Subcutaneous abdominal adipose tissue (tissue), 5 donors: ENCODE measurements around the gene LRMDA.

Experiments
- H3K27ac ChIP-seq: one replicate; pipeline ENCODE4 v1.7.0; 2013; ENCODE audit warnings: low read depth, mild to moderate bottlenecking, inconsistent platforms, low read length, moderate library complexity
- H3K27me3 ChIP-seq, 5 donors: one replicate each; pipeline ENCODE4 v1.7.0; 2013; ENCODE audit warnings: low read length in 5 of 5, inconsistent platforms in 1 of 5; ENCODE audit not compliant: control insufficient read depth in 5 of 5, insufficient read depth in 4 of 5
- H3K36me3 ChIP-seq, 5 donors: one replicate each; pipeline ENCODE4 v1.7.0; 2013; ENCODE audit warnings: low read length in 5 of 5; ENCODE audit not compliant: control insufficient read depth in 5 of 5, insufficient read depth in 5 of 5
- H3K4me1 ChIP-seq, 5 donors: one replicate each; pipeline ENCODE4 v1.7.0; 2013; ENCODE audit warnings: low read length in 5 of 5, mild to moderate bottlenecking in 3 of 5, moderate library complexity in 1 of 5; ENCODE audit not compliant: control insufficient read depth in 5 of 5, insufficient read depth in 5 of 5
- H3K4me3 ChIP-seq, 5 donors: one replicate each; pipeline ENCODE4 v1.7.0; 2013; ENCODE audit warnings: low read length in 5 of 5, low read depth in 1 of 5
- H3K9ac ChIP-seq, 5 donors: one replicate each; pipeline ENCODE4 v1.7.0; 2013; ENCODE audit warnings: low read length in 5 of 5, mild to moderate bottlenecking in 4 of 5, moderate library complexity in 3 of 5
- H3K9me3 ChIP-seq, 5 donors: one replicate each; pipeline ENCODE4 v1.7.0; 2013; ENCODE audit warnings: low read length in 5 of 5; ENCODE audit not compliant: control insufficient read depth in 5 of 5
- donor health status: healthy.
- donor health status: healthy.
- donor health status: healthy.
- donor health status: healthy.
- donor health status: healthy.

The LRMDA gene

DNA sequence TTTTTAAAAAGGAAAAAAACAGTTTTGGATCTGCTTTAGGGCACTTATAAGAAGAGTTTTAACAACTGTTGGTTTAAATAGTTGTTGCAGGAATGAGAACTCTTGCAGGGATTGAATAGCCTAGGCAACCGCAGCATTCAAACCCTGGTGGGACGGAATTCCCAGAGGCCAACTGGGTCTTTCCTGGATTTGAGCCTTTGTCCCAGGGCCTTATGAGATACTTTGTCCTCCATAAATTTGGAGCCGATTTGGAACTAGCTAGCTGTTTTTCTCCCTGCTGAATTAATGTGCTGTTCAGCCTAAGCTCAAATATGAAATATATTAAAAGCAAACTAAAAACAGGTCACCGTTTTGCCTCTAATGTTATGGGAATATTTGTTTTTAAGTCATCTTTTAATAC is 109.6 kb downstream of the LRMDA start:
- H3K36me3 ChIP-seq: no peaks in the 10 kb centered on the region
- no peaks in the 10 kb centered on the region for H3K27me3 ChIP-seq
- no peak overlapping the region for H3K4me3 ChIP-seq
- no peak overlapping the region for H3K9ac ChIP-seq
- peak overlapping the region; percentile 92 for H3K27ac ChIP-seq
- no peaks in the 10 kb centered on the region for H3K9me3 ChIP-seq
- H3K4me1 ChIP-seq: peaks cover 2 to 45% (median 33%) of the 10 kb centered on the region in 5 donors

DNA sequence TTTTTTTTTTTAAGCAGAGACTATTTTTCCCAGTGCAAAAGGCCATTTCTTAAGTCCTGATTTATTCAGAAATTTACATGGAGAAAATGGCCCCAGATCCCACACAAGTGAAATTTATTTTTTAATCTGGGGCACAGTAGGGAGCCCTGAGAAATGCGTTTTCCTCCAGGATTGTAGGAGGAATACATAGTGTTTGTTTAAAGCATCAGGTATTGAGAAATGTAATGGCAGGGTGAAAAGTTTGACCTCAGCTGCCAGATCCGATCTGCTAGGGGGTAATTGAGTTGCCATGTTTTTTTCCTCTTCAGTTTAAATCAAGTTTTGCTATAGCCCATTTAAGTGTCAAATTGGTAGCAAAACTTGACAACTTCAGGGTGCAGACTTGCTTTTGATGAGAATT is 110.0 kb downstream of the LRMDA start:
- Histone ChIP-seq H3K4me1 (peaks cover 2 to 47% (median 33%) of the 10 kb centered on the region in 5 donors), H3K9me3 (no peaks in the 10 kb centered on the region), H3K9ac (no peak overlapping the region), H3K27me3 (no peaks in the 10 kb centered on the region), H3K4me3 (no peak overlapping the region), H3K36me3 (no peaks in the 10 kb centered on the region), H3K27ac (peak overlapping the region; percentile 92)

DNA sequence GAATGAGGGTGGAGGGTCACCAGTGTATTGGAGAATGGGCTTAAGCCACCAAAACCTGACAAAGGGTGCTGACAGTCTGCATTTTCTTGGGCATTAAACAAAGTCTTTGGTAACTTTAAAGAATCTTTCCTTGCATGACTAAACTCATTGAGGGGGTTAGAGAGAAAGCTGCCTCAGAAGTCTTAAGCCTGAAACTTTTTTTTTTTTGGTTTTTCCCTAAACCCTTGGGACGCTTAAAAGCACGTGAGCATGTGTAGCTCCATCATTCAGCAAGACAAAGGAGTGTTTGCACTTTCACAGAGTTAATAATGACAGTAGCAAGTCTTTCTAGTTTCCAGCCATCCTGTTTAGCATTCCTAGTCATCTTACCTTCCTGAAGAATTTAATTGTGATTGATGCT is 110.7 kb downstream of the LRMDA start:
- Histone ChIP-seq H3K27me3 (no peaks in the 10 kb centered on the region), H3K4me1 (peaks cover 2 to 47% (median 33%) of the 10 kb centered on the region in 5 donors), H3K4me3 (no peak overlapping the region), H3K27ac (peak overlapping the region; percentile 92), H3K9ac (no peak overlapping the region), H3K9me3 (no peaks in the 10 kb centered on the region), H3K36me3 (no peaks in the 10 kb centered on the region)

DNA sequence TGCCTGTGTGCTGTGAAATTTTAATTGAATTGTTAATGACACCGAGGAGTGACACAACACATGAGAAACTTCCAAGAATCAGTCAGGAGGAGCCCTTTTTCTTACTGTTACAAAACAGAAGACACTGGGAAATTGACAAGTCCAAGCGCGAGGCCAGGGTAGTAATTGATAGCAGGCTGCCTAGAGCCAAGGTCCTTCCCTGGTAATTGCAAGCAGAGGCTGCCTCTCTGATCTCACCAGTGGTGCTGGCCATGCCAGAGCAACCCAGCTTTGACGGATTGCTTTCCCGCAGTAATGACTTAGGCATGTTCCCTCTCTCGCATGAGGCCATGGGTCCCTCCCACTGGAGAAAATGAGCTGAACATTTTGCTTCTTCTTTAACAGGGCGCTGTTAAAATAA is 111.5 kb downstream of the LRMDA start:
- Histone ChIP-seq H3K27ac (peak overlapping the region; percentile 92), H3K4me3 (peak overlapping the region in 1 of 5 donors; percentile 0), H3K9me3 (no peaks in the 10 kb centered on the region), H3K4me1 (peaks cover 2 to 52% (median 39%) of the 10 kb centered on the region in 5 donors), H3K27me3 (no peaks in the 10 kb centered on the region), H3K36me3 (no peaks in the 10 kb centered on the region), H3K9ac (peak overlapping the region in 2 of 5 donors; percentile 19 to 52)

DNA sequence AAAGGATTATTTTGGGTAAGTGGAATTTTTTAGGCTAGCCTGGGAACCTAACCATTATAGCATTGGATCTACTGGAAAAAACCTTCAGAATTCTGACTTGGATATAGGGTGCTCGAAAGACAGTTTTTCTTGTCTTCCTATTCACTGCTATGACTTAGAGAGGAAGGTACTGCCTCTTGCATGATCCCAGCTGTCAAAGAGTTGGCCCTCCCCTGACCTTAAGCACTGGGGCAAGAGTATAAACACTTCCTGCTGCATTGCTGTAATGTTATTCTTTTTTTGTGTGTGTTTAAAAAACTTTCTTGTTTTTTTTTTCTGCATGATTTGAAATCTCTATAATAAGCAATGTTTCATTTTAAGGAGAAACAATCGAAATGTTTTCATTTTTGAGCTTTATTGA is 113.0 kb downstream of the LRMDA start:
- H3K9me3 ChIP-seq: no peaks in the 10 kb centered on the region
- H3K9ac ChIP-seq: no peak overlapping the region
- H3K27ac ChIP-seq: no peak overlapping the region
- no peaks in the 10 kb centered on the region for H3K36me3 ChIP-seq
- no peak overlapping the region for H3K4me3 ChIP-seq
- H3K27me3 ChIP-seq: no peaks in the 10 kb centered on the region
- peaks cover 2 to 59% (median 44%) of the 10 kb centered on the region in 5 donors for H3K4me1 ChIP-seq

DNA sequence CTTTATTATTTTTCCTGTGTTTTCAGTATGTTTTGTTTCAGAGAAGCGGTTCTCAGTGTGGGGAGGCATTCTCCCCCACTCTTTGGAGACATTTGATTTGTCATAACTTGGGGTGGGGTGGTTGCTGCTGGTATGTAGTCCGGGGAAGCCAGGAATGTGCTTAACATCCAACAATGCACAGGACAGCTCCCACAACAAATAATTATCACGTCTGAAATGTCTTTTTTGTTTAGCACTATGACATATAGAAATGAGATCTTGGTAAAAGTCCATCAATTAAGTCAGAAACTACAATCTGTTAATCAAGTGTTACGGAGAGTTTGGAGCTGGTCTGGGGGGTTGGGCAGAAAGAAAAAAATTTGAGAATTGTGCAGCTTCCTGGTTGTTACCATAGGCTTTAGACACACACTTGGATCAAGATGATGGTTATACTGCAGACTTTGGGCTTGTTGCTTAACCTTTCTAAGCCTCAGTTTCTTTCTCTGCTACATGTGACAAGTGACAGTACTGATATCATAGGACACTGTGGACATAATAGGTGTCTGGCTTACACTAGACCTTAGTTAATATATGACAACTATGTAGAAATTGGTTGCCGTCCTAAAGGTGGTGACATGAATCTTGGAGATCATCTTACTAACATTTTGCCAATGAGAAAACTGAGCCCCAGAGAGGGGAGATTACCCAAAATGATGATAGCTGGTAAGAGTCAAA is 113.7 kb downstream of the LRMDA start:
- Histone ChIP-seq H3K9me3 (no peaks in the 10 kb centered on the region), H3K36me3 (no peaks in the 10 kb centered on the region), H3K4me3 (no peak overlapping the region), H3K9ac (no peak overlapping the region), H3K4me1 (peaks cover 2 to 59% (median 44%) of the 10 kb centered on the region in 5 donors), H3K27ac (no peak overlapping the region), H3K27me3 (no peaks in the 10 kb centered on the region)

DNA sequence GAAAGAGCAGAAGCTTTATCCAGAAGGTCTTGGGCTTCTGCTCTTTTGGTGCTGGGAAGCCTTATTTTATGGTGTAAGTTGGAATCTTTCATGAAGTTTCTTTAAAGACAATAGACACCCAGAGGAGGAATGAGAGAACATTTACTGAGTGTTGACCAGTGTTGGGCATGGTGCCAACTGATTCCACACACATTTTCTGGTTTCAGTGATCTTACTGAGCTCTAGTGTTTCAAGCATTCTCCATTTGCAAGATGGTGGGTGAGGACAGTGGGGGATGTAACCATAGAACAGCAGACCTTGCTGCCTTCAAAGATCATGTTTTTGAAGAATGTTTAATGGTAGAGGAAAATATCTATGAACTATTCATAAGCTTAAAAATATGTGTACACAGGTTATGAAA is 114.6 kb downstream of the LRMDA start:
- Histone ChIP-seq H3K36me3 (no peaks in the 10 kb centered on the region), H3K27ac (no peak overlapping the region), H3K4me3 (no peak overlapping the region), H3K9me3 (no peaks in the 10 kb centered on the region), H3K9ac (no peak overlapping the region), H3K27me3 (no peaks in the 10 kb centered on the region), H3K4me1 (peaks cover 2 to 56% (median 44%) of the 10 kb centered on the region in 5 donors)

DNA sequence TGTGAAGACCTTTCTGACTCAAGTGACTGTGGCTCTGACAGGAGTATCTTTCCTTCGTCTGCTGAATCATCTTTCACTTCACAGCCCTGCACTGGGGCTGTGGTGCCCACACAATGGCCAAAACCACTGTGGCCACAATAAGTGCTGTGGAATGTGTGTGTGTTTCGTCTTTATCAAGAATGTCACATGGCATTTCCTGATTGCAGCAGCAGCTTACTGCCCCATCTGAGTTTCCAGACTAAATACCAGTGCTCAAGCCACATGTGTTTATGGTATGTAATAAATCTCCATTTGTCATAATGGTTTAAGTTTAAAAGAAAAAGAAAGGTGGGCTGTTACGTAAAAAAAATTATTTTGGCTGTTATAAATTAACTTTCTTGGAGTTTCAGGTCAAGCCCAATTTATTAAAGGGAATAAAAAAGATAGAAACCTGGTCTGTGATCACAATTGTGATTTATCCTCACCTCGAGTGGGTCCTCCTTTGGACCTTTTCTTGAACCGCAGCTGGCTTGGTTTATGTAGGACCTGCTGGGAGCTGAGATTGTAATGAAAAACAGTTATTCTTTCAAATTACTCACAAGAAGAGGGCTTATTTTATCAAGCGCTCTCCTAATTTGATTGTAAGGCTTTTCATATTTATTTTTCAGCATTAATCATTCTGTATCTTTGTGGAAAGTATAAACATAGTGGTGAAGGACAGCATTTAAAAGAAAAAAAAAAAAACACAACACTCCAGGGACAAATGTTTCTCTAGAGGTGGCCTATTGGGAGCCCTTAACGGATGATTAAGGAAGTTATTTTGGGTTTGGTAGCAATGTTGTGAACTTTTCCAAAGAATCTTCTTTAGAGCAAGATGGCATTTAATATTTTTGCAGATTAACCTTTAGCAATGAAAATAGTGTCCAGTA is 116.2 kb downstream of the LRMDA start:
- Histone ChIP-seq H3K27me3 (no peaks in the 10 kb centered on the region), H3K9me3 (peaks cover 0 to 4% (median 0%) of the 10 kb centered on the region in 5 donors), H3K36me3 (no peaks in the 10 kb centered on the region), H3K4me3 (no peak overlapping the region), H3K4me1 (peaks cover 0 to 42% (median 33%) of the 10 kb centered on the region in 5 donors), H3K9ac (no peak overlapping the region), H3K27ac (no peak overlapping the region)

DNA sequence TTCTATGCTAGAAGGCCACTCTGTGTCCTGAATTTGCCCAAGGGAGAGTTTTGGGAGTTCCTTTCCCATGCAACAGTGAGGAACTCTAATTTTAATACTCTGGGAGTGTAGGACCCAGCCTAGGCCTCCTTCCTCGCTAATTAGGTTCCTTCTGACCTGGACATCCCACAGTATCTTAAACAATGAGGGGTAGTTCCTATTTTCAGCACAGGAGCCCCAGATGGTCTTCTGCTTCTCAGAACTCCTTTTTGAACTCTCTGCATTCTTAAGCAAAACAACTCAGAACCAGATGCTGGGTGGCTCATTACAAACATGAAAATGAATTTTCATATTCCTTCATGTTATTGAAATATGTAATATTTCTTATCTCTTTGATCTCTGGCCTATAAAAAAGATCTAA is 116.9 kb downstream of the LRMDA start:
- no peaks in the 10 kb centered on the region for H3K27me3 ChIP-seq
- peaks cover 0 to 35% (median 27%) of the 10 kb centered on the region in 5 donors for H3K4me1 ChIP-seq
- H3K9ac ChIP-seq: no peak overlapping the region
- H3K36me3 ChIP-seq: no peaks in the 10 kb centered on the region
- no peak overlapping the region for H3K4me3 ChIP-seq
- H3K27ac ChIP-seq: no peak overlapping the region
- peaks cover 0 to 4% (median 0%) of the 10 kb centered on the region in 5 donors for H3K9me3 ChIP-seq

DNA sequence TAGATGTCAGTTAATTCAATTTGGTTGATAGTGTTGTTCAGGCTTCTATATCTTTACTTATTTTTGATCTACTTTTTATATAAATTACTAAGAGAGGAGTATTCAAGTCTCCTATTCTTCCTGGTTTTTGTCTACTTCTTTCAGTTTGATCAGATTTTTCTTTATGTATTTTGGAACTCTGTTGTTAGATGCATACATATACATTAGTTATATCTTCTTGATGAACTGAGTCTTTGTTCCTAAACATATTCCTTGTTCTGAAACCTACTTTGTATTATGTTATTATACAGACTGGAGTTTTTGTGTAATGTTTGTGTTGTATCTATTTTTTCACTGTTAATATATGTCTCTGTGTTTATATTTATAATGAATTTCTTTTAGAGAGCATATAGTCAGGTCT is 118.8 kb downstream of the LRMDA start:
- H3K27me3 ChIP-seq: no peaks in the 10 kb centered on the region
- H3K4me3 ChIP-seq: no peak overlapping the region
- H3K36me3 ChIP-seq: no peaks in the 10 kb centered on the region
- H3K9me3 ChIP-seq: peaks cover 0 to 4% (median 0%) of the 10 kb centered on the region in 5 donors
- no peak overlapping the region for H3K27ac ChIP-seq
- no peak overlapping the region for H3K9ac ChIP-seq
- peaks cover 0 to 18% (median 13%) of the 10 kb centered on the region in 5 donors for H3K4me1 ChIP-seq
